ENCODE results near the gene USP47.

USP47 gene

DNA sequence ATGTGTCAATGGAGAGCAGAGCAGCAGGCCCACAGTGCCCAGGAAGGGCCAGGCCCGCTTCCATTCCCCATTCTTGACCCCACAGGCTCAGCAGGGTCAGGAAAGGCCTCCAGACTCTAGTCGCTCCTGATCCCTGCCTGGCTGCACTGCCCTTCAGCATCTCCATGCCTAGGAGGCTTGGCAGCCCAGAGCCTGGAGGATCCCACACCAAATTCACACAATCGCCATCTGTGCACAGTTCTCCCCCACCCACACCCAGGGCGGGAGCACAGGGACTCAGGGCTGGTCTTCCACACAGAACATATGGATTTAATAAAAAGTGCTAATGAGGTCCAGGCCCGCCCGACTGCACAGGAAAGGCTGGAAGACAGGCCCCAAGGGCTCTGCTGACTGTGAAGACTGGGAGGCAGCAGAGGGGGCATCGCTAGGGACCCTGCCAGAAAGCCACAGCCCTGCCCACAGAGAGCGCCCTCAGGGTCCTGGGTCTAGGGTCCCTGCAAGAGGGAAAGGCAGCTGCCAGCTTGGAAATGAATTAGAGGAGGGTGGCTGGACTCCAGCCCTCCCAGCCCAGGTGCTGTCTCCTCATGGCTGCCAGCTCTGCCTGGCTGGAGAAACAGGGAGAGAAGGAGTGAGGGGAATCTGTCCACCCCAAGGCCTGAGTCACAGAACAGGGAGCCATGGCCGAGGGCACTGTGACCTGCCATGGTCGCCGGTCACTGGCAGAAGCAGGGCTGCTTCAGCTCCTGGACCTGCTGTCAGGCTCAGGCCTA is 126.9 kb downstream of the USP47 start:
- no peak for DNase-seq

DNA sequence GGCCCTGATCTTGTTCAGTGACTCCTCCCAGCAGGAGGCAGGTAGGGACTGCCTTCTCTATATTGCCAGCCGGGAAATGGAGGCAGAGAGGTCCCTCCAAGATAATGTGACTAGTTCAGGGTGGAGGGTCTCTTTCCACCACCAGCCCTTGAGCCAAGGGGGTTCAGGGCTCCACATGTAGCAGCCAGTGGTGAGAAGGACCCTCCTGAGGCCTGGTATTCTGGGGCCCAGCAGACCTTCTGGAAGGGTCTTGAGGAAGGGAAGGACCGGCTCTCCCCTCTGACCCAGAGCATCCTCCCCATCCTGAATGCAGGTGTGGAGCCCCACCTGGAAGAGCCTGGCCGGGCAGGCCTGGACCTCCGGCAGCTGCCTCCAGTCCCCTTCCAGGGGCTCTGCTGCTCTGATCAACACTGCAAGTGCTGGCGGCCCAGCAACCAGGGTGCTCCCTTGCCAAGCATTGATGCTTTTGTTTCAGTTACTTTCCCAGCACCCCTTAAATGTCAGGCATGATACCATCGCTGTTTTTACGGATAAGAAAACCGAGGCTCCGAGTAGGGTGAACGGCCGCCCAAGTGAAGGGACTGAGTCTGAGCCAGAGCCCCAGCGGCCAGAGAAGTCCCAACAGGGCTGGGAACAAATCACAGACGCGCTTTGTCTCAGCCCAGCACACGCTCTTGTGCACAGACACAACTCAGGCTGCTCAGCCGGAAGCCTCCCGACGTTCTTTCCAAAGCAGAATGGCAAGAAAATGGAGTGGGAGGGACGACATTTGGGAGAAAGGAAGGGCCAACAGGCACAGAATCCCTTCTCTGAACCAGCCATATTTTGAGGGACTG is 127.8 kb downstream of the USP47 start:
- DNase-seq = no peak

DNA sequence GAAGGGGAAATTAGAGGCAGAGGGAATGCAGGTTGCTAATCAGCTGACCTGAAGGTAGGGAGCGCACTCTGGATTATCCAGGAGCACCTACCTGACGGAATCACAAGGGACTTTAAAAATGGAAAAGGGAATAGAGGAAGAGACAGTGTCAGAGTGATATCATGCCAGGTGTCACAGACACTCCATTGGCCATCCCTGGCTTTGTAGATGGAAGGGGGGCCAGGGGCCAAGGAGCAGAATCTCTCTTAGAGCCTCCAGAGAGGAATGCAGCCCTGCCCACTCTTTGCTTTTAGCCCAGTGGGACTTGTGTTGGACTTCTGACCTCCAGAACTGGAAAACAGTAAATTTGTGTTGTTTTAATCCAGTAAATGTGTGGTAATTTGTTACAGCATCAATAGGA is 128.8 kb downstream of the USP47 start:
- DNase-seq = no peak

DNA sequence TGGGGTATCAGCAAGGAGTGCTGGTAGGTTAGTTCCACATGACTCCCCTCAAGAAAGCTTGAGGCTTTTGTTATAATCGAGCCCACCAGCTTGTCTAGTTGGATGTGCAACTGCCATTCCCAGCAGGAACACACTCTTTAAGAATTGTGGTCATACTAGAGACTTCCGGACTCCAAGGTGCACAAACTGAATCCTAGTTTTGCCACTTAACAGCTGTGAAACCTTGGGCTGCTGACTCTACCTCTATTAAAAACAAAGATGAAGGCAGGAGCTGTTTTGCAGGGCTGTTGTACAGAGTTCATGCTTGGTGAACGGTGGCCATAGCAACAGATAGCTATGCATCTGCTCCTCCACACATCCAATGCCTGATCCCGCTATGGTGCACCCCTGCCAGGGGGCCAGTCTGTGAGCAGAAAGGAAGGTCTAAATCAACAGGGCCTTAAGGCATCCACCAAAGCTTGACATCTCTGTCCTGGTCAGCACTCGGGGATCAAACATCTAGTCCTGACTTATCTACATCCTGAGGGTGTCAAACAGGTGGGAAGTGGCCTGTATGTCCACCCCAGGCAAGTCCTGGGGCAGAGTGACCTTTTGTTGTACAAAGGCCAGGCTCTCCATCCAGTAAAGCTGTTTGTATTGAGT is 130.3 kb downstream of the USP47 start:
- DNase-seq = no peak

DNA sequence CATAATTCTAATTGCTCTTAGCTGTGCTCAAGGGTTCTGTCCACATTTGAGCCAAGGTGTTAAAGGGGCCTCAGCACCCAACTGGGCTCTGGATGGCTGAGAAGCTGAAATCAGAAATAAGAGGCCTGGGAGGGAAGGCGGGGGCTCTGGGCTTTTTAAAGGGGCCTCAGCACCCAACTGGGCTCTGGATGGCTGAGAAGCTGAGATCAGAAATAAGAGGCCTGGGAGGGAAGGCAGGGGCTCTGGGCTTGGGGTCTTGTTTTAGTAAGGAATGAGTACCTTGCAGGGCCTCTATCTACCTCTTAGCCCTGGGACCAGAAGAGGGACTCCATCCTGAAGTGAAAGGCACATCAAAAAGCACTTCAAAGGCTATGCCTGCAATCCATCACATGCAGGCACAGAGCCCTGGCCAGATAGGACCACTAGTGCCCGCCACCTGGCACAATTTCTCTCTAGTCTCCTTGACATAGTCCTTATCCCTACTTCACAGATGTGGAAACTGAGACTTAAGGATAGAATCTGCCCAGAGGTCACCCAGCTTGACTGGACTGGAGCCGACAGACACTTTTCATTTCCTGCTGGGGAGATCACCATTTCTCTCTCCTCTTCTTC is 131.1 kb downstream of the USP47 start:
- no peak for DNase-seq

DNA sequence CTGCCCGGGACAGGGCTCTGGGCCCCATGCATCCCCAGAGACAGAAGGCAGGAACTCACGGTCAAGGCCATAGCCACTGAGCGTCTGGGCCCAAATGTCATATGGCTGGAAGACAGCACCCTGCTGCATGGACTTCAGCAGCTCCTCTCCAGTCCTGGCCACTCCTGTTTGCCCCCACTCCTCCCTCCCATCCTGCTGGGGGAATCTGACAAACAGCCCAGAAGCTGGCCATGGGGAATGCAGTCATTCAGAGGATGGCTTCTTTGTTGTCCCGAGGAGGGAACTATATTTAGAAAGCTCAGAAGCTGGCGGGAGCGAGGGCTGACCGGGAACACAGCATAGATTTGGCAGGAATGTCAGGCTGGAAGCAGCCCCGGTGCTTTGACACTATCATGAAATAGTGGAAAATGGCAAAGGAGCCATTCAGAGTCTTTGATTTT is 131.6 kb downstream of the USP47 start:
- DNase-seq = no peak

DNA sequence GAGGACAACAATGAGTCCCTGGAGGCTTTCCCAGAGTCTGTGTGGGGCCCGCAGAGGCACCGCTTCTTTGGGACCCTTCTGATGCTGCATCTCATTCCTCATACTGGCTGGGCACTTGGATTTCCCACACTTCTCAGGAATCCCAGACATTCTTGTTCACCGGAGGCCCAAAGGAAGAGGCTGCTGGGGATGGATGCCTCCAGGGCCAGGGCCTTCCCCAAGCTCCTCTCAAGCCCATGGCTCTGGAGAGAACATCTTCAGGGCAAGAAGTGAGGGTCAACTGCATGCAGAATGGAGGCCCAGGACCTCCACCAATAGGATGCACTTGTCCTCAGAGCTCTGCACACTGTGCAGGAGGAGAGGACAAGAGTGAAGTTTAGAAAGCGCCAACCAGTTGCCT is 132.1 kb downstream of the USP47 start:
- DNase-seq = no peak

DNA sequence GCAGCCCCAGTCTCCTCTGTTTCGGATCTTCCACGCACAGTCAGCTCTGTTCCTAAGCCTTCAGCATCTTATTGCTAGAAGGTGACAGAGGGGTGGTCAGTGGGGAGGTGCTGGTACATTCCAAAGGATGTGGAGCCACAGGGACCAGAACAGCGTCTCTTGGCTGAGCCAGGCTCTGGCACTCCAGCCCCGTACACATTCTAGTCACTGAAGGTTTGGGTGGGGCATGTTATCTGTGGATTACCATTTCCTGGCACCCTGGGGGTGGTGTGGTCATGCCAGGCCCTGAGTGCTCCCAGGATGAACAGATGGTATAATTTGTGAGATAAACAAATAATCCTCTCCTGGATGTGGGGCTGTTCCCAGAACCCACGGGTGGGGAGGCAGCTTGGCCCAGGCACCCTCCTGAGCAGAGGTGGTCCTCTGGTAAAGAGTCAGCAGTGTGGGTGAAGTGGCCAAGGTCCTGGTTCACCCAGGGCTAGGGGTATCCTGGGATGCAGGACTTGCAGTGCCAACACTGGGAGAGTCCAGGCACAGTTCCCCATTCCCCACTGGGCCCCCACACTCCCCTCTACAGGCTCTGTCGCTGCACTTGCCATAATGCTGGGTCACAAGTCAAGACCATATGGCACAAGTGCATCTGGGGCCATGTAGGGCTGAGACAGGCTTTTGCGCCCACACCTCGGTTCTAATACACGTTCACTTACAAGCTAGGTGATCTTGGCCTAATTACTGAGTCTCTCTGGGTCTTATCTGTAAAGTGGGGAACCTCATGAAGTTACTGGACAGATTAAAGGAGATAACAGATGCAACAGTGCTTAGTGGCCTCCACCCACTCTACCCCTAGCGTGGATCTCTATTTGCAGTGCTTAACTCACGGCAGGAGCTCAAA is 133.7 kb downstream of the USP47 start:
- DNase-seq = no peak

DNA sequence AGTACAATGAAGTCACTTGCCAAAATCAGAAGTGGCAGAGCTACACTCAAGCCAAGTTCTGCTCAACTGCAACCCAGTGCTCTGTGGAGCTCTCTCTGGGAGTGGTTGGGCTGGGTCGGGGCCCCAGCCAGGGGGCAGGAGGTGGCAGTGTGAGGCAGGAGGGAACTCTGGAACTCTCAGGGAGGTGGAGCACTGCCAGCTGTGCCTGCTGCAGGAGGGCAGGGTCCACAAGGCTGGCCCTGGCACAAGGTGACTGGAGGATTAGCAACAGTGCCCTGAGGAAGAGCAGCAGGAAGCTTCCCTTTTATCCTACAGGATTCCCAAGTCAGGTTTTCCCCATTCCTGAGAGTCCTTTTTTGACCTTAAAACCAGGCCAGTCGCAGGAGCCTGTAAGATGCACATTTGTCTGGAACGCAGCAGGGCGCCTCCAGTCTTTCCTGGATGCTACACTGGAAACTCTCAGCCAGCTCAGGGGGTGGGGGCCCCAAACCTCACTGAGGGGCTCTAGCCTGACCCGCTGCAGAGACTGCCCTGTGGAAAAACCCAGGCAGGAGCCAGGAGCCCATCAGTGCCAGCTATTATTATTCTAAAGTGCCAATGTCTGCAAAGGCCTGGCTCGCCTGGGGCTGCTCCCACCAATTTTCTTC is 134.8 kb downstream of the USP47 start:
- no peak for DNase-seq

DNA sequence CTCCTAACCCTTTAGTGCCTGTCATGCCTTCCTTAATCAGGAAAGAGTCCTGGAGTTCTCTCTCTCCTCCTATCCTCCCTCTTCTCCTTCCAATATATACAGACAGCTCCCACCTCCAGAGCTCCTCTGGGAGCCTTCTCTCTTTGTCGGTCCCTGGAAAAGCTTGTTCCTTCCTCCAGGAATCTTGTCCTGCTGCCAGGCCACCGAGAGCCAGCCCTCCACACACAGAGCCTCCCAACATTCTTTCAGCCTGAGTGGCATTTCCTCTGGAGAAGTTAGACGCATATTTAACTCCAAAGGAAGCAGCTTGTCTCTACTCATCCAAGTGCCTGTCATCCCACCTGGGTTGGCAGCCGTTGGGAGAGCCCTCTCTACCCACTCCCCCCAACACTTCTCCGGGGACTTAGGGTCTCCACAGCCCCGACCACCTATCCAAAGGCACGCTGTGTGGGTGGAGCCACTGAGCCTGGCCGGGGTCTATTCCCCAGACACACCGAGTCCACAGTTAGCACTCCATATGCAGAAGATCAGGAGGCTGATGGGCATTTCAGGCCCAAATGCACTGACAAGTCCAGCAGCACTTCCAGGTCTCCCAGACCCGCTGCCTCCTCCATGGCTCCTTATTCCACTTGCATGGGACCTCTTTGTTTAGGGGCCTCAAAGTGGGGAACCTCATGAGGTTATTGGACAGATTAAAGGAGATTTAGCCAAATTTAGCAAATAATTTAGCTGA is 135.6 kb downstream of the USP47 start:
- no peak for DNase-seq

DNA sequence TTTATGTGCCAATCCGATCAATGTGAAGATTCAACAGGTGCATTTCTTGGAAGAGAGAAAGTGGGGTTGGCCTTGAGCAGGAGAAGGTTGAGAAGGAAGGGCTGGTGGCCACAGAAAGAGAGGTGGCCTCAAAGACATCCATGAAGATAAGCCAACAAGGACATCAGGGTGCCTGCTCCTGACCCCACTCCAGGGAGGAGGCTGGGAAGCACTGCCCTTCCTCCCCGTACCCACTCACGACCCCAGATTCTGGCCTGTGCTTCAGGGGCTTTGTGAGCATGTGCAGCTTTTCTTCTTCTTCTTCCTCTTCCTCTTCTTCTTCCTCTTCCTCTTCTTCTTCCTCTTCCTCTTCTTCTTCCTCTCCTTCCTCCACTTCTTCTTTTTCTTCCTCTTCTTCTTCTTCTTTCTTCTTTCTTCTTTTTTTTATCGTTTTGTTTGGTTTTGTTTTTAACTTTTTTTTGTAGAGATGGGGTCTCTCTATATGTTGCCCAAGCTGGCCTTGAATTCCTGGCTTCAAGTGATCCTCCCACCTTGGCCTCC is 136.4 kb downstream of the USP47 start:
- no peak for DNase-seq

DNA sequence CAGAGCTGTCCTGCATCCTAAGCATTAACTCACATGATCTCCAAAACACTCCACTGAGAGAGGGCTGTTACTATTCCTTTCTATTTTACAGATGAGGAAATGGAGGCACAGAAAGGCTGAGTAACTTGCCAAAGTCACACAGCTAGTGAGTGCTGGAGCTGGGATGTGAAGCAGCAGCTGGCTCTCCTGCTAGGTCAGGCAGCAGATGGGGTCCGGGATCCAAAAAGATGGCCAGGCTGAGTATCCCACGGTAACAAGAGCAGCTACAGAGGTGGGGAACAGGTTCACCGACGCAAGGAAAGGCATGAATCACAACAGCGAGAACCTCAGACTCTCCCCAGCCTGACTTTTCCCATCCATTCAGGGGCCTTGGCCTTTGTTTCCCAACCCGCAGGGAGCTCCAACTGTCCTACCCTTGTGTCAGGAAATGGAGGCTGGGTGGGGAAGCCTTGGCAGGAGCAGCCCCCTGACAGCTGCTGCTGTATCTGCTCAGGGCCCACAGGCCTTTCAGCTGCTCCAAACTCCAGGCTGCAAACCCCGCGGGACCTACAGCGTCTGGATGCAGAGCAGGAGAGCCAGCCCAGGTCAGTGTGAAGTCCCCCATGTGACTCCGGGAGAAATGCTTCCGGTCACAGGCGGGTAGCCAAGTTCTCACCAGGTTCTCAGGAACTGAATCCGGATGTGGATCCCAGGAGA is 137.2 kb downstream of the USP47 start:
- DNase-seq = no peak

DNA sequence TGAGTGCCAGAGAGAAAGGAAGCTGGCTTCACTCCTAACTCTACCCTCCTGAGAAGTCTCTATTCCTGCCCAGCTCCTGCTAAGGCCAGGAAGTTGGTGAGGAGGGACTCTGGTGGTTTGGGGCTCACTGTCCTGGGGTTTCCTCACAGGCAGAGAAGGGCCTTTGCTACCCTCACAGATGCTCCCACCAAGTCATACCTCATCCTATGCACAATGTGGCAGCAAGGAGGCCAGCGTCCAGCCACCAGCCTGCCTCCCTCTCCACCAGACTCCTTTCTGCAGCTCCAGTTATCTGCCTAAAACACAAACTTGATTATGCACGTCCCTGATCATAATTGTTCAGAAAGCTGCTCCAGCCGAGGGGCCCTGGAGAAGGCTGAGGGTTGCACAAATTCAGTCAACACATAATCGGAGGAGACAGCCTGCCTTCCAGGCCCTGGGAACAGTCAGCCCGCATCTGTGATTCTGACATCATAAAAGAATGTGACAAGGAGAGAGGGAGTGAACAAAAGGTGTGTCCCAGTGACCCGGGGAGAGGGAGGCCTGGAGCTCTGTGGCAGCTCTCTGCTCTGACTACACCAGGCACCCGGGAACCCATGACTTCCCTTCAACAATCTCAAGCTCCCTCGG is 137.8 kb downstream of the USP47 start:
- DNase-seq = no peak

DNA sequence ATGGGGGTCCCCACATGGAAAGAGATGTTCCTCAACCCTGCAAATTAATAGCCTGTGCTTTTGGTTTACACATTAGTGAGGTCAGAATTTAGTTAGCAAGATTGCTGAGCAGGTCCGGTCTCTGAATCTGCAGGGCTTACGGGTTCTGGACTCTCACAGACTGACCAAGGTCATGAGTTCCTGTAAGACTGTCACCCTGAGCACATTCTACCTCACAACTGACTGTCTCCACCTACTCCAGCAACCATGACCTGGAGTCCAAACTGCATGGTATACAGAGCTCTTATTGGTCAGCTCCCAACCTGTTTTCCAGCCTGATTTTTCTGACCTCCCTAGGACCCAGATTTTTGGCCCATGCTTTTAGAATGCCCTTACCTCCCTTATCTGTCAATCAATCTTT is 138.4 kb downstream of the USP47 start:
- no peak for DNase-seq

DNA sequence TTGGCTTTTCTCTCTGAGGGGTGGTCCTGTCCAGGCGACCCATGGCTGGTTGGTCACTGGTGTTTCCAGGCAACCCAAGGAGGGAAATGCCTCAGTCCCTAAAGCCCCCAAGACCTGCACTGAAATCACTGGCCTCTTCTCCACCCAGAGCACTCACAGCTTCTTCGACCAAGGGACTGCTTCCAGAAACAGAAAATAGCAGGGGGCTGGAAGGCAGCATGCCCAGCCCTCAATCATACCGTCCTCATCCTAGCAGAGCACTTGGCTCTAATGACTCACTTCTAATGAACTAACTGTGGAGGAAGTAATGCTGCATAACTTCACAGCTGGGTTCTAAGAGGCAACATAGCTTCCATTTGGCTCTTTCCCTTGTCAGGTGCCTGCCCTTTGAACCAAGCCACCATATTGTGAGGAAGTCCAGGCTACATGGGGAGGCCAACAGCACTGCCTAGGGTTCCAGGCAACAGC is 139.1 kb downstream of the USP47 start:
- no peak for DNase-seq

DNA sequence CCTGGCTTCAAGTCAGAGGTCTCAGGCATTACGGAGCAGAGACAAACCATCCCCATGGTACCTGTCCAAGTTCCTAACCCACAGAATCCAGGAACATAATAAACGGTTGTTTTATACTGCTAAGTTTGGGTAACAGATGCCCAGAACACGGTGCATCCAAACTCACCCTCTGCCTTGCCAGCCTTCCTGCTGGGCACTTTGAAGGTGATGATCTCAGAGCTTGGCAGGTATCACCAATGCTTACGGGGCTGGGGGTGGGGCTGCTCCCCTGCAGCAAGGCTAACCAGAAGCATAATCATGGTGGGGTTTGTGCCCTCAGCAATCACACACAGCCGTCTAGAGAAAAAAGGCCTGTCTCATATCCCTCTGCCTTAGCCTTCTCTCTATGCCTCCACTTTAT is 139.6 kb downstream of the USP47 start:
- DNase-seq = no peak

DNA sequence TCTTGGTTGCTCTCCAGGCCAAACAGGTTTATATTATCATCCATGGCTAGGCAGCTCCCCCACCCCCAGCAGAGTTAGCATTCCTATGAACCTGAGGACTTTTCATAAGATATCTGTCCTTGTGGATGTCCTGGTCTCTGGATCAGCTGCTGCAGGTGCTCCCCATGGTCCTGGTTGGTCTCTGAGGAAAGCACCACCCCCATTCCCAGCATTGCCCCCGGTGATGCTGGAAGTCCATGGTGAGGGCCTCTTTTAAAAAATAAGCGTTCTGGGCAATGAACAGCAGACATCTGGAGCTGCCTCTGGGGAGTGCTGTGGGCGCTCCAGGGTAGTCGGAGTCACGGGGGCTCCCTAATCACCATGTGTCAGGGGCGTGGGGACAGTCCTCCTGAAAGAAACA is 140.1 kb downstream of the USP47 start:
- no peak for DNase-seq

DNA sequence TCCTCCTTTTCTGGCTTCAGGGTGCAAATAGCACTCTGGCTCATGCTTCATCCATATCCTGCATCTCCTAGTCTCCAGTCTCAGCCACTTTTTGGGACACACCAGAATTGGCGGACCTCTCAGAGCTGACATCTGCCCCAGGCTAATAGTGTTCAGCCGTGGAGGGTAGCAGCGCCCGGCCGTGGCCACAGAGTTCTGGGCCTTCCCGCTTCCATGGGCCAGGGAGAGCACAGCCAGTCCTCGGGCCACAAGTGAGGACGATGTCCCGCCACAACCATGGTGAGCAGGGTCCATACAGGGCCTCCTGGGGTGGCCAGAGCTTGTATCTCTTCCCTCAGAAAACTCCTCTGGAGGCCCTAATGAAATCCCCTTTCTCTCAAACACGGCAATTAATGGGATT is 140.7 kb downstream of the USP47 start:
- no peak for DNase-seq

DNA sequence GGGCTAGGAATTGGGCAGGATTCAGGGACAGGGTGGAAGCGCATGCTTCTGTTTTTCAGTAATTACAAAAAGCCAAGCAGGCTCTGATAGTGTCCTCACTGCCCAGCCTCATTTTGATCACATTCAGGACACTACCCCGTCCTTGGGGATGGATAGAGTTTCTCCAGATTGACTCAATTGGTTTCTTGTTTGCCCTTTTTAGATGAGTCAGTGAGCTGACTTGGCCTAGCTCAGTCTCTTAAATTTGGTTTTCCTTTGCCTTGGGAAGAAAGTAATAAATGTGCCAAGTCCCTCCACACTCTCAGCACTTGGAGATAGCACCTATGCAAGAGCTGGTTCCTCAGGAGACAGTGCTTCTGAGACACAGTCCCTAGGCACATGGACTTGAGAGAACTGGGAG is 141.2 kb downstream of the USP47 start:
- DNase-seq = no peak

DNA sequence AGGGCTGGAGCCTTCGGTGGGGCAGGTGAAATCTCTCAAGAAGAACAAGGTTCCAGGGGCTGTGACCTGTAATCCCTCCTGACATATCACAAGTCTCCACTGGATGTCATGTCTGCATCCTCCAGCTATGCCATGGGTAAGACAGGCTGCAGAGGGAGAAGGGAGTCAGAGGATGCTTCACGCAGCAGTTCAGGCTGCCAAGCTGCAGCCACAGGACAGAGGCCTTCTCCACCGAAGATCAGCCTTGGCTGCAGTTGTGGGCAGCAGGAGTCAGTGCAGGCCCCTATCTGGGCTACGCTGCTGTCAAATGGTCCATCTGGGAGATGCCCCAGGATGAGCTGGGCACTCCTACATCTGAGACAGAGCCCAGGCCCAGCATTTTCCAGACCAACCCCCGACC is 141.7 kb downstream of the USP47 start:
- no peak for DNase-seq
